KG1 (cell line): ENCODE measurements around the gene PRSS21.

ENCODE experiments used
- DNase-seq: peaks from one replicate; lab custom pipeline; 2025; lab: John Stamatoyannopoulos, UW

The PRSS21 gene

DNA sequence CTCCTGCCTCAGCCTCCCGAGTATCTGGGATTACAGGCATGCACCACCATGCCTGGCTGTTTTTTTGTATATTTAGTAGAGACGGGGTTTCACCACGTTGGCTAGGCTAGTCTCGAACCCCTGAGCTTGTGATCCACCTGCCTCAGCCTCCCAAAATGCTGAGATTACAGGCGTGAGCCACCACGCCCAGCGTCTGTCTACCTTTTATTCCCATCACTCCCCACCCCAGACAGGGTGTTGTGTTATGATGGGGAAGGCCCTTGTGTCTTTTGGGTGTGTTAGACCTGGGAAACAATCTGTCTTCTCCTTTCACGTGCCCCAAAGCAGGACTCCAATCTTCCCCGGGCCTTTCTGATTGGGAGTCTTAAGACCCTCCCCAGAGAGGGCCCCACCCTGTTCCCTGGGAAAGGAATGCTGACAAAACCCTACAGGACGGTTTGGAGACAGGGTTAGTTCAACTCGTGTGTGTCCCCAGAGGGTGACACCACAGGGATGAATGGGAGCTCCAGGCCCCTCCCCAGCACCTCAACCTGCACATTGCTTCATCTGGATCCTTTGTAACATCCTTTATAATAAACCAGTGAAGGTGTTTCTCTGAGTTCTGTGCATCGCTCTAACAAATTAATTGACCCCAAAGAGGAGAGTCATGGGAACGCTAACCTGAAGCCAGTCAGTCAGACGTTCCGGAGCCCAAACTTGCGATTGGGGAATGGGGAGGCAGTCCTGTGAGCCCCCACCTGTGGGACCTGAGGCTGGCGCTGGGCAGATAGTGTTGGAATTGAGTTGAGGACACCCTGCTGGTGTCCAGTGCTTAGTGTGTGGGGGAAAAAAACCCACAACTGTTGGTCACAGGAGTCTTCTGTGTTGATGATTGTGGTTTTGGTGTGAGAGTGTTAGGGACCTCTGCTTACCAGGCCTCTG lies 36.8 kb upstream of the PRSS21 start:
- DNase-seq = no peak

DNA sequence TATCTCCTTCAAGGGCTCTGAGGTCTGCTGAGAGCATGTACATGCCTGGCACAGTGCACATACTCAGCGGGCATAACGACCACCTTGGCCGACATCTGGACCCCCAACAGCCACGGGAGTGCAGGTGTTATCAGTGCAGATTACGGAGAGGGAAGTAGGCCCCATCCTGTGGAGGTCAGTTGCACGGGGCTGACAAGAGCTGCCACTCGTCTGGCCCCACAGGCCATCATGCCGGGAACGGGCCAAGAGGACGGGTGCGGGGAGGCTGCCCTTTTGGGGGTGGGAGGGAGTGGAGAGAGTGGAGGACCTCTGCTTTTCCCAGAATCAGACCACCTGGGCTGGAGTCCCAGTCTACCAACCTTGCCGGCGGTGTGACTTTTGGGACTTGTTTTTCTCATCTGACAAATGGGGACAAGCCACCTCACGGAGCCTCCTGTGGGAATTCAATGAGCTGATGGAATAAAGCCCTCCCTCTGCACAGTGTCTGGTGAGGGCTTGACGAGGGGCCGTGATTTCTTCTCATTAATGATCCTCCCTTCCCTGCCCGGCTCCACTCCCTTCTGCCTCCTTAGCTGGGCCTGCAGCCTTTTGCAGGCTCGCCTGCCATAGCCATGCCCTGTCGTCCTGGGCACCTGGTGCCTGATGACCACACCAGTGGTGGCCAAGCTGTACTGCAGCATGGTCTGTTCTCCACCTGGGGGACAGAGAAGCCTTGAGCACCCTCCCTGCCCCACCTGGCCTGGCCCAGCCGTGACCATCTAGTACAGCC lies 34.3 kb upstream of the PRSS21 start:
- DNase-seq = no peak

DNA sequence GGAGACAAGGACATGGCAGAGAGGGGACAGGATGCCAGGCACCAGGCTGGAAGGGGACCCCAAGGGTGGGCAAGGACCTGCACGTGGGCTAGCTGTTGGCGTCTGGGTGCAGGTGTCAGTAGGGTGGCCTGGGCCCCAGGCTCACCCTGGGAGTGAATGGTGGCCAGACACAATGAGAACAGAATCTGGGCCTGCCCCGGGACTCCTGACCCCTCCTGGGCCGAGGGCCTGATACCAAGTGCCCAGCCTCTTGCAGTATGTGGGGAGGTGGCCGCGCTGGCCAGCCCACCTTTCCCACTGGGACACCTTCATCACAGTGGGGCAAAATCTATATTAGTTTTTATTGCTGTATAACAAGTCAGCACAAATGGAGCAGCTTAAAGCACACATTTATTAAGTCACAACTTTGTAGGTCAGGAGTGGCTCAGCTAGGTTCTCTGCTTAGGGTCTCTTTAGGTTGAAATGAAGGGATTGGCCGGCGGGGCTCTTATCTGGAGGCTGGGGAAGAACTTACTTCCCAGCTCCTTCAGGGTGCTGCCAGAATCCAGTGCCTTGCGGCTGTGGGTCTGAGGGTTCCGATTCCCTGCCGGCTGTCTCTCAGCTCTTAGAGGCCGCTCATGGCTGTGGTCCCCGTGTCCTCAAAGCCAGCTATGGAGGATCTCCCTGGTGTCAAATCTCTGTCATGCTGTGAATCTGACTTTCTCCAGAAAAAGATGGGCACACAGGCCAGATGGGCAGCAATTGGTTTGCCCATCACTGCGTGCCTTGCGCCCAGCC lies 33.3 kb upstream of the PRSS21 start:
- no peak for DNase-seq

DNA sequence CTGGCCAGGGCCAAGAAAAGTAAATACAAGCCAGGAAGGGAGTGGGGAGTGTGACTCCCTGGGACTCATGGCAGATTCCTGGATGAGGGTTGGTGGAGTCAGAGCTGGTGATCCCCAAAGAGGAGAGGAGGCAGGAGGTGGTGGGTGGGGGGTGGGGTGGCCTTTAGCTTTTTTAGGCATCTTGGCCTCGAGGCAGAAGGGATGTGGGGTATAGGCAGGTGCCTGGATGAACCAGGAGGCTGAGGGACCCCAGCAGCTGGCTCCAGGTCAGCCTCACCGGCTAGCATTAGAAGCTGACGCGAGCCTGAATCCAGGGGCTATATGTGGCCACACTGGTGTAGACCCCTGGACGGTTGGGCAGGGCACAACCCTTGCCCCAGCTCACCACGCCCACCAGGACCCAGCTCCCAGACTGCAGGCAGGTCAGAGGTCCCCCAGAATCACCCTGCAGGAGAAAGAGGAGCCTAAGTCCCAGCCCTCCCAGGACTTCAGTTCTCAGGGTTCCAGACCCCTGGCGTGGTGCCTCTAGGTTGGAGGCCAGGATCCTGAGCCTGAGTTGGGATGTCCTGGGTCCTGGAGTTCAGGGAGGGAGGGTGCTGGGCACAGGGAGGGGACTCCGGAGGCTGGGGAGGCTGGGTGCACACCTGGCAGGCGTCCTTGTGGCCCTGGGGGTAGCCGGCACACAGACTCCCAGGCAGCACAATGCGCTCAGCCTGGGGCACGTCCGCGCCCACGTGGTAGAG lies 32.5 kb upstream of the PRSS21 start:
- no peak for DNase-seq

DNA sequence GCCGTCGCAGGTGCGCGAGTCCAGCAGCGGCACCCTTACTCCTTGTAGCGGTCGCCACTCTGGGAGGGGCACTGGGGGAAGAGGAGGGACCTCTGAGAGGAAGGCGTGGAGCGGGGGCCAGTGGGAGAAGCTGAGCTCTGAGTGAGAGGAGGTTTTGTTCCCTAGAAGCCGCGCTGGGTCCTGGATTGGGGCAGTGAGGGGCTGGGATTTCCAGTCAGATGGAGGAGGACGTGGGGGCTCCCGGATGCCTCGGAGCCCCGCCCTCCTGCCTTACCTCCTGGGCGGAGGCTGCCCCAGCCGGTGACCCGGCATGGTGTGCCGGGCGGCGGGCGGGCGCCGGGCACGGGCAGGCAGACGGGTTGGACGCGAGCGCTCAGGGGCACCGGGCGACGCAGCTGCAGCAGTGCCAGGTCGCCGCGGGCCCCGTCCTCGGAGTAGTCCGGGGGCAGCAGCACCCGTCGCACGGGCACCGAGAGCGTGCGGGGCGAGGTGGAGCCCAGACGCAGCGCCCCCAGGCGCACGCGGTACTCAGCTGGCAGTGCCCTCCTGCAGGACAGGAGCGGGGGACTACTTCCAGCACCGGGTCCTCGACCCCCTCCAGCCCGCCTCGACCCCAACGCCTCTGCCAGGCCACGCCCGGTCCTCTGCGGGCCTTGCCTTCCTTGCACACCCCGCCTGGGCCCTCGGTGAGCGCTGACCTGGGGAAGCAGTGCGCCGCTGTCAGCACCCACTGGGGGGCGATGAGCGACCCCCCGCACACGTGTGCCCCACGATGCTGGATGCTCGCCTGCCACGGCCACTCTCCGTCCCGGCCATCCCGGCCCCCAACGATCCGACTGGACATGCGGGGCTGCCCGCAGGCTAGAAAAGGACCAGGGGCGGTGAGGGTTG lies 31.7 kb upstream of the PRSS21 start:
- DNase-seq = no peak

DNA sequence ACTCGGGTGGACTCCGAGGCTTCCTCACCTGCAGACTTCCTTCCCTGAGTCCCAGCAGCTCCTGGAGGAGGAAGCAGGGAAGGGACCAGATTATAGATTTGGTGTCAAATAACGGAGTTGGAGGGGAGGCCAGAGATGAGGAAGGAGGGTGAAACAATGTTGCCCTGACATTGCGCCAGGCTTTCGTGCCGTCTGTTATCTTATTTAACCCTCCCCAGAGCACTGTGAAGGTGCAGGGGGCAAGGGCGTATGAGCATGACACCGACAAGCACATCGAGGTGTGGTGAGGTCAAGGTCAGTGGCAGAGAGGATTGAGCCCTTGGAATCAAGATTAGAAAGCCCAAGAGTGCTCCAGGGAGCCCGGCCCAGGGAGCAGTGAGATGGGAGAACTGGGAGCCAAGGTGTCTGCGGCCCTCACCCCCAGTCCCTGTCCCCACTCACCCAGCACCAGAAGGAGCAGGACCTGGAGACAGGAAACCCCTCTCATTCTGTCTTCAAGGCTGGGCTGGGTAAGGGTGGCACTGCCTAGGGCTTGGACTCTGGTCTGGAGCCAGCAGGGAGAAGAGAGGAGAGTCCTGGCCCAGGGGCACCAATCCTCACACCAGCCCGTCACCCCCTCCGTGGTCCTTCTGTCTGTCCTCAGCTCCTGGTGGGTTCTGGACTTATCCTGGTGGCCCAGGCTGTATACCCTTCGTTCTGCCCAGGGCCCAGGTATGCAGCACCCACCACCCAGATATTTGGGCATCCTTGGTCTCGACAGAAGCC lies 30.8 kb upstream of the PRSS21 start:
- no peak for DNase-seq

DNA sequence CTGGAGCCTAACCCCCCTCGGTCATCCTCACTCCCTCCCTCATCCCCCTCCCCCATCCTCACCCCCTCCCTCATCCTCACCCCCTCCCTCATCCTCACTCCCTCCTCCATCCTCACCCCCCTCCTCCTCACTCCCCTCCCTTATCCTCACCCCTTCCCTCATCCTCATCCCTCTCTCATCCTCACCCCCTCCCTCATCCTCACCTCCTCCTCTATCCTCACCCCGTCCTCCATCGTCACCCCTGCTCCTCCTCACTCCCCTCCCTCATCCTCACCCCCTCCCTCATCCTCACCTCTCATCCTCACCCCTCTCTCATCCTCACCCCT lies 30.2 kb upstream of the PRSS21 start:
- DNase-seq = no peak

DNA sequence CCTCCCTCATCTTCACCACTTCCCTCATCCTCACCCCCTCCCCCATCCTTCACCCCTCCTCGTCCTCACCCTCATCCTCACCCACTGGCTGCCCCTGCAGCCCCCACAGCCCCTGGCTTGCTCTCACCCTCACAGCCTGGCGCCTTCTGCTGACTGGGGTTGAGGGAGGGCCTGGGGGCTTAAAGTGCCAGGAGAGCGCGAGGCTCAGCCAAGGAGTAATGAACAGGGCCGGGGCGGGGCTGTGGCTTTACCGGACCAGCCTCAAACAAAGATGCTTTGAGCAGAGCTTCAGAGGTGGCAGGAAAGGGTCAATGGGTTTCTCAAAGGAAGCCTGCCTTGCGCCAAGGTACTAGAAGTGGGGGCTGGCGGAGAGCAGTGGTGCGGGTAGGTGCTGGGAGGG lies 29.6 kb upstream of the PRSS21 start, which contains the start of gene PRSS33:
Gene PRSS33 (minus strand): TSS at position 155 of the 400 bp plus-strand sequence. CDS start 1,013 bp downstream, outside the sequence.
- DNase-seq = no peak

DNA sequence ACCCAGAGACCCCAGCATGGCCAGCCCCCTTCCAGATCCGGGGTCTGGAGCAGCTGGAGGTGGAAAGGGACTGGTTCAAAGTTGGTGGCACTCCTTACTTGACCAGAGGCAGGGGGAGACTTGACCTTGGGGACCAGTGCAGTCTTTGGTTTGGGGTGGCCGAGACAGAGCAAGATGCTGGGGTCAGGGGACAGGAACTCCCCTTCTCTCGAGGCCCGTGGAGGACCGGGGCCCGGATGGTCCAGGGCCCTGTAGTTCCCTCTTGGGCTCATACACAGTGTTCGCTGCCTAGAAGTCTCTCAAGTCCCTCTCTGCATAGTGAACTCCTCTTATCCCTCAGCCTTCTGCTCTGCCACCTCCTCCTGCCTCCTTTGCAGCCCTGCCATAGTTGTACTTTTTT lies 29.1 kb upstream of the PRSS21 start:
- DNase-seq = no peak

DNA sequence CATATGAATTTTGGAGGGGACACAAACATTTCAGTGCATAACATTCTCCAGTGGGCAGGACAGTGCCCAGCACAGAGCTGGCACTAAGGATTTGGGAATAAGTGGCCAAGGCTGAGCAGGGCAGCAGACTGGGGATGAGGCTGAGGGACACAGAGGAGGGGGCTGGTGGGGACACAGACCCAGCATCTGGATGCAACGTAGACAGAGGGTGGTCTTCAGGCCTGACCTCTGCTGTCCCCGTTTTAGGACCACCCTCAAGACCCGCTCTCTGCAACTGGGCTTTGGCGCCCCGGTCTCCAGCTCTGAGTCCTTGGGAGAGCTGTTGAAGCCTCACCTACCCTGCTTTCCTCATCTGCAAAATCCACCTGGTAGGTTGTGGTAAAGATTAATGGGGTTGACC lies 26.4 kb upstream of the PRSS21 start:
- DNase-seq = no peak

DNA sequence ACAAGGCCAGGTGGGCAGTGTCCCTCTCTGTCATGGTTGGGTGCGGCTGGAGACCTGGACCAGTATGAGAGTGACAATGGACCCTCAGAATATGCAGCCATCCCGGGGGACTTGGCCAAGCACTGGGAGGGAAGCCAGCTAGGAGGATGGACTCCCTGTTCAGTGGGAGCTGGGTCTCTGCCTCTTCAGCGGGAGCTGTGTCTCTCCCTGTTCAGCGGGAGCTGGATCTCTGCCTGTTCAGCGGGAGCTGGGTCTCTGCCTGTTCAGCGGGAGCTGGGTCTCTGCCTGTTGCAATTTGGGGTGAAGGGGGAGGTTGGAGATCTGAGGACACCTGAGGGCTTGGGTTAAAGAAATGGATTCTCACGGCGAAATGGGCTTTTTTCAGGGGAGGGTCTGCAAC lies 25.9 kb upstream of the PRSS21 start:
- no peak for DNase-seq

DNA sequence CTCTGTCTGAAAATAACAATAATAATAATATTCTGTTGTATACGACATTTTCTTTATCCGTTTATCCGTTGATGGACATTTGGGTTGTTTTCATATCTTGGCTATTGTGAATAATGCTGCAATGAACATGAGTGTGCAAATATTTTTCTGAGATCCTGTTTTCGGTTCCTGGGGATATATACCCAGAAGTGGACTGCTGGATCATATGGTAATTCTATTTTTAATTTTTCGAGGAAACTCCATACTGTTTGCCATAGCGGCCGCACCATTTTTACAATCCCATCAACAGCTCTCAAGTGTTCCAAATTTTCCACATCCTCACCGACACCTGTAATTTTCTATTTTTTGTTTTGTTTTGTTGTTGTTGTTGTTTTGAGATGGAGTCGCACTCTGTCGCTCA lies 24.1 kb upstream of the PRSS21 start:
- no peak for DNase-seq

DNA sequence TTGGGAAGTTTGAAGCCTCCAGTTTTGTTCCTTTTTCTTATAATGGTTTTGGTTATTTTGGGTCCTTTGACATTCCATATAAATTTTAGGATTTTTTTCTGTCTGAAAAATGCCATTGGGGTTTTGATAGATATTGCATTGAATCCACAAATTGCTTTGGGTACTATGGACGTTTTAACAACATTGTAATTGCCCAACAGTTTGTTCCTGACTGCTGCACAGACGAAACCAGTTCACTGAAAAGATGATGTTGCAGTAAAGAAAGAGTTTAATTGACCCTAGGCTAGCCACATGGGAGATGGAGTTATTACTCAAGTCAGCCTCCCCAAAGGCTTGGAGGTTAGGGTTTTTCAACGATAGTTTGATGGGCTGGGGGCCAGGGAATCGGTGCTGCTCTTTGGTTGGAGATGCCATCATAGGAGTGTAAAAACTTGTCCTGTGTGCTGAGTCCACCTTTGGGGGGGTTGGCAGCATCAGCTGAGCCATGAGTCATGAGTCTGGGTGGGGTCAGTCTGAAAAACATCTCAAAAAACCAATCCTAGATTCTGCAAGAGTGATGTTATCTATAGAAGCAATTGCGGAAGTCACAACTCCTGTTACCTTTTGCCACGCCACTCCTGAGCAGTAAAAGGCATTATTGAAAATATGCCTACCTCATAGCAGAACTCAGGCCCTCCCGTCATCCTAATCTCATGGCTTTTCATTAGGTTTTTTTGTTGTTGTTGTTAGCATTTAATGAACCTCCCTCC lies 21.5 kb upstream of the PRSS21 start:
- no peak for DNase-seq

DNA sequence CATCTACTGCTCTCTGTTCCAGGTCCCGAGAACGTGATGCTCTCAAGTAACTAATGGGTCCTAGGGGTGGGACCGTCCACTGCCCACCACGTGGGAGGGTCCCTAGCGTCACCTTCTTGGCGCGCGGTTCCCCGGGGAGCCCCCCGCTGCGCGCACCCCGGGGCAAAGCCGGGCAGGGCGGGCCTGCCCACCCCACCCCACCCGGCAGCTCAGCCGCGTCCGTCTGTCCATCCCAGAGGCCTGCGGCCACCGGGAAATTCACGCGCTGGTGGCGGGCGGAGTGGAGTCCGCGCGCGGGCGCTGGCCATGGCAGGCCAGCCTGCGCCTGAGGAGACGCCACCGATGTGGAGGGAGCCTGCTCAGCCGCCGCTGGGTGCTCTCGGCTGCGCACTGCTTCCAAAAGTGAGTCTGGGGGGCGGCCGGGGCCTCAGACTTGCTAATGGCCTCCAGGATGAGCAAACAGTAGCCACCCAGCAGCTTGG lies 18.3 kb upstream of the PRSS21 start:
- no peak for DNase-seq

DNA sequence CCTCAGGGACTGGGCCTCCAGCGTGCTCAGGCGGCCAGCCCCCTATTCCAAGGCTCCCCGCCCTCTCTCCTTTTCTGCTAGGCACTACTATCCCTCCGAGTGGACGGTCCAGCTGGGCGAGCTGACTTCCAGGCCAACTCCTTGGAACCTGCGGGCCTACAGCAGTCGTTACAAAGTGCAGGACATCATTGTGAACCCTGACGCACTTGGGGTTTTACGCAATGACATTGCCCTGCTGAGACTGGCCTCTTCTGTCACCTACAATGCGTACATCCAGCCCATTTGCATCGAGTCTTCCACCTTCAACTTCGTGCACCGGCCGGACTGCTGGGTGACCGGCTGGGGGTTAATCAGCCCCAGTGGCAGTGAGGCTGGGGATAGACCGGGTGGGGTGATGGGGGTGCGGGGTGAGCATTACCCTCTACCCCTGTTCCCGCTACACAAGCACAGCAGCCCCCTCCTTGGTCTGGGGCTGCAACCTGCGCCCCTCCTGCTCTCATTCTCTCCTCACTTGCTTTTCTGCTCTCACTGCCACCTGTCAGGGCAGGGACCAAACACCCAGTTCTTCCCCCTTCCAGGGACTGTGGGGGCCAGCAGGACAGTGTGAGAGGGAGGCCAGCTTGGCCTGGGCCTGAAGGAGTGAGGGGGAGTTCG lies 17.7 kb upstream of the PRSS21 start:
- no peak for DNase-seq

DNA sequence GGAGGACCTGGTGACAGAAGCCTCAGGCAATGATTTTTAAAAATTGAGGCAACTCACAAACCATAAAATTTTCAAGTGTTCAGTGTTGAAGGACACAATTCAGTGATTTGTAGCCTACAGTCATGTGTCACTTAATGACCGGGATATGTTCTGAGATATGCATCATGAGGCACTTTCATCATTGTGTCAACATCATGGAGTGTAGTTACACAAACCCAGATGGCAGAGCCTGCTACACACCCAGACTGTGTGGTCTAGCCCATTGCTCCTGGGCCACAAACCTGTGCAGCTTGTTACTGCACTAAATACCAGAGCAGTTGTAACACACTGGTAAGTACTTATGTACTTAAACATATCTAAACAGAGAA lies 17.2 kb upstream of the PRSS21 start:
- no peak for DNase-seq

DNA sequence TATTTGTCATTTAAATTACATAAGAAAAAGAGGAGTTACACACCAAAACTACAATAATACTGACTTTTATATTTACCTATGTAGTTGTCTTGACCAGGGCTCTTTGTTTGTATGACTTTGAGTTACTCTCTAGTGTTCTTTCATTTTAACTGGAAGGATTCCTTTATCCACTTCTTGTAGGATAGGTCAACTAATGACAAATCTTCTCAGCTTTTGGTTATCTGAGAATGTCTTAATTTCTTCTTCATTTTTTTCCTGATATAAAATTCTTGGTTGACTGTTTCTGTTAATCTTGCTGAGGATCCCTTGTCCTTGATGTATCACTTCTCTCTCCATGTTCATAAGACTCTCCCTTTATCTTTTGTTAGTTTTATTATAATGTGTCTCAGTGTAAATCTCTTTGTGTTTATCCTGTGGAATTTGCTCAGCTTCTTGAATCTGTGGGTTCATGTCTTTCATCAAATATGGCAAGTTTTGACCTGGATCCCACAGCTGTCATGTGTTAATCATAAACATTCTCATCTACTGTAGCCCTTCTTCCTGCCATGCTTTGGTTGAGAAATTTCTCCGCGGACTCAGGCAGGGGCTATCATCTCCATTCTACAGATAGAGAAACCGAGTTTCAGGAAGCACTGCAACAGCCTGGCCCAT lies 13.4 kb upstream of the PRSS21 start:
- DNase-seq = no peak

DNA sequence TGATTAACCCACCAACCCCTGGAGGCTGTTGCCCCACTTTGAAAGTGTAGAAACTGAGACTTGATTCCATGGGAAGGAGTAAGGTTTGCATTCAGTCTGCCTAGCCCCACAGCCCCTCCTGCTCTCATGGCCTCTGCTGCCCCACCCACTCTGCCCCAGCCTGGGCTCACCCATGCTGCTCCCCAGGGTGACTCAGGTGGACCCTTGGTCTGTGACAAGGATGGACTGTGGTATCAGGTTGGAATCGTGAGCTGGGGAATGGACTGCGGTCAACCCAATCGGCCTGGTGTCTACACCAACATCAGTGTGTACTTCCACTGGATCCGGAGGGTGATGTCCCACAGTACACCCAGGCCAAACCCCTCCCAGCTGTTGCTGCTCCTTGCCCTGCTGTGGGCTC lies 12.3 kb upstream of the PRSS21 start:
- no peak for DNase-seq
